Transverse colon (tissue), 4 donors: ENCODE measurements around the gene MRC1. TPM values are rescaled to one million over a fixed set of nuclear protein-coding genes. Genes with fewer than 3 reads are reported as not detected.

ENCODE experiments used
- DNase-seq: peaks from one replicate; pipeline ENCODE4 v3.0.0-alpha.2; 2019
- H3K27ac ChIP-seq, 4 donors: fragments of 200-600 bp; sonication (generic); 2 replicates each; pipeline ENCODE4 v1.5.1; 2016 to 2018; ENCODE audit warnings: inconsistent platforms in 4 of 4
- H3K27me3 ChIP-seq: fragments of 200-600 bp; sonication (generic); 2 replicates; pipeline ENCODE4 v1.5.1; 2017; ENCODE audit warnings: inconsistent platforms
- H3K36me3 ChIP-seq, 4 donors: fragments of 200-600 bp; sonication (generic); 2 replicates each; pipeline ENCODE4 v1.5.1; 2017 to 2019; ENCODE audit warnings: inconsistent platforms in 4 of 4
- H3K4me1 ChIP-seq, 4 donors: fragments of 200-600 bp; sonication (generic); 2 replicates each; pipeline ENCODE4 v1.5.1; 2017 to 2020; ENCODE audit warnings: inconsistent platforms in 4 of 4
- H3K4me3 ChIP-seq, 4 donors: fragments of 200-600 bp; sonication (generic); 1 replicate in 1 of 4; 2 replicates in 3 of 4; pipeline versions ENCODE4 v1.5.1 to v1.6.1; 2017 to 2019; ENCODE audit warnings: inconsistent platforms in 4 of 4
- H3K9me3 ChIP-seq, 2 donors: fragments of 200-600 bp; sonication (generic); 2 replicates each; pipeline ENCODE4 v1.5.1; 2017 to 2019; ENCODE audit warnings: inconsistent platforms in 2 of 2
- EP300 ChIP-seq: sonication (generic); formaldehyde crosslinking; IDR thresholded peaks from one replicate; pipeline ENCODE4 v1.6.1; 2017; ENCODE audit warnings: antibody characterized with exemption, low read depth
- POLR2A ChIP-seq: fragments of 450-650 bp; IDR thresholded peaks from one replicate; pipeline ENCODE4 v1.6.1; 2016; ENCODE audit warnings: antibody characterized with exemption, mild to moderate bottlenecking, moderate library complexity
- POLR2AphosphoS5 ChIP-seq, 3 donors: sonication (generic); formaldehyde crosslinking; IDR thresholded peaks; one replicate each; pipeline ENCODE4 v1.6.1; 2016; ENCODE audit warnings: antibody characterized with exemption in 3 of 3
- WGBS, 2 donors: methylation state at CpG; one replicate each; pipeline ENCODE4 v1.1.5; 2018; ENCODE audit warnings: low coverage in 1 of 2; 5-methylcytosine and 5-hydroxymethylcytosine counted together
- in situ Hi-C, 4 donors: fragments of 200-750 bp; cut with MboI; loops; one replicate each; pipeline versions ENCODE4 v1.15.0 to v1.15.1; 2017; ENCODE audit warnings: low sequenced_read_pairs in 3 of 4, low pct_ligation_motif_present in 1 of 4, low pct_unique_long_range_greater_than_20kb in 1 of 4
- intact Hi-C: fragments of 100-400 bp; cut with DNase I; formaldehyde crosslinking; loops from one replicate; pipeline ENCODE4 v1.15.1; 2023; ENCODE audit warnings: low total_unique reads
- total RNA-seq, 4 donors: library from RNA; depleted of rRNA; stranded (reverse); fragments of >200 nt; gene quantifications; one replicate each; pipeline ENCODE4 v1.1.0, GENCODE V29; 2016
- TF ChIP-seq, protein P1 (sequence below), 5 experiments: fragments of 200-600 bp in 3 of 5; fragments of 450-650 bp in 2 of 5; sonication (generic) in 3 of 5; IDR thresholded peaks; 1 replicate in 2 of 5; 2 replicates in 3 of 5; pipeline ENCODE4 v1.5.1; 2016 to 2017; ENCODE audit warnings: antibody characterized with exemption in 5 of 5, inconsistent platforms in 3 of 5, mild to moderate bottlenecking in 2 of 5, moderate library complexity in 1 of 5

Gene MRC1
- total RNA-seq, 4 donors from 2014 or later = 2.8 to 22.1 (median 15.2) TPM

- Histone ChIP-seq H3K27ac (no peak overlapping the region), H3K27me3 (no peaks in the 10 kb centered on the region), H3K4me3 (no peak overlapping the region), H3K36me3 (no peaks in the 10 kb centered on the region), H3K4me1 (no peaks in the 10 kb centered on the region), H3K9me3 (no peaks in the 10 kb centered on the region)
- TF ChIP-seq, protein P1, sequence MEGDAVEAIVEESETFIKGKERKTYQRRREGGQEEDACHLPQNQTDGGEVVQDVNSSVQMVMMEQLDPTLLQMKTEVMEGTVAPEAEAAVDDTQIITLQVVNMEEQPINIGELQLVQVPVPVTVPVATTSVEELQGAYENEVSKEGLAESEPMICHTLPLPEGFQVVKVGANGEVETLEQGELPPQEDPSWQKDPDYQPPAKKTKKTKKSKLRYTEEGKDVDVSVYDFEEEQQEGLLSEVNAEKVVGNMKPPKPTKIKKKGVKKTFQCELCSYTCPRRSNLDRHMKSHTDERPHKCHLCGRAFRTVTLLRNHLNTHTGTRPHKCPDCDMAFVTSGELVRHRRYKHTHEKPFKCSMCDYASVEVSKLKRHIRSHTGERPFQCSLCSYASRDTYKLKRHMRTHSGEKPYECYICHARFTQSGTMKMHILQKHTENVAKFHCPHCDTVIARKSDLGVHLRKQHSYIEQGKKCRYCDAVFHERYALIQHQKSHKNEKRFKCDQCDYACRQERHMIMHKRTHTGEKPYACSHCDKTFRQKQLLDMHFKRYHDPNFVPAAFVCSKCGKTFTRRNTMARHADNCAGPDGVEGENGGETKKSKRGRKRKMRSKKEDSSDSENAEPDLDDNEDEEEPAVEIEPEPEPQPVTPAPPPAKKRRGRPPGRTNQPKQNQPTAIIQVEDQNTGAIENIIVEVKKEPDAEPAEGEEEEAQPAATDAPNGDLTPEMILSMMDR (IDR thresholded peaks at IDR 0.05) = no peak
- TF ChIP-seq POLR2AphosphoS5 (IDR thresholded peaks at IDR 0.05) (no peak), POLR2A (no peak), EP300 (no peak)
- in situ Hi-C loops = no loop called here
- DNase-seq = no peak
- intact Hi-C loops = no loop called here
Measured at GRCh38 chr10:17888189-17888588, 79.0 kb downstream of the MRC1 start.

DNA sequence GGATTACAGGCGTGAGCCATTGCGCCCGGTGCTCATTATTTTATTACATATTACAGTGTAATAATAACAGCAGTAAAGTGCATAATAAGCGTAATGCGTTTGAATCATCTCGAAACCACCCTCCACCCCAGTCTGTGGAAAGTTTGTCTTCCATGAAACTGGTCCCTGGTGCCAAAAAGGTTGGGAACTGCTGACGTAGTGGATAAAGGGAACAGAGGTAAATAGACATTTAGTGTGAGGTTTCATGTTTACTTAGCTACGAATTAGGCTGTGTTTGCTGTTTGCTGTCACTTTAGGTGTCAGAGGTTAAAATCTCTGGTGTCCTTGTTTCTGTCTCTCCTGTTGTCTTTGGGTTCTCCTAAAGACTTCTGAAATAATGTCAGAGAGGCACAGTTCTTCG lies 82.3 kb downstream of the MRC1 start:
- DNase-seq = no peak
- in situ Hi-C loops = no loop called here
- 50 to 77% methylated on average over 3 to 9 of the region's 9 CpGs for WGBS, 2 donors

DNA sequence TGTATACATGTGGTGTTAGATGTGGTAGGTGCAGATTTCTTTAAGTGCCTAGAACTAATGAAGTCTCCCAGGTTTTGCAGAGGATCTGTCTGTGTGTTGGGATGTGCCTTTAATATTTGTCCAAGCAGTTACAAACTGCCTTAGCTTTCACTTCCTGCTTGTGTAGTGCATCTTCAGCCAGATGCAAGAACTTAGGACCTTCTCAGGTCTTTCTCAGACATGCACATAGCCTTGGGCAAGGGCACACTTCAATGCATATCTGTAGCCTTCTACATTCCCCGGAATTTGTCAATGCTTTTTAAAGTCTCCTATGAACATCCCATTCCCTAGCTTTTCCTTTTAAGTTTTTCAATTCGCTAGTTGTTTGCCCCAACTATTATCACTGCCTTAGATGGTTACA lies 95.4 kb downstream of the MRC1 start:
- in situ Hi-C loops = loop anchor here in 1 of 4 donors (10.0 kb wide), 1 partner anchor 310 kb away; no protein-coding TSS in a partner anchor
- intact Hi-C loops = loop anchor here (10.0 kb wide), 1 partner anchor 310 kb away; no protein-coding TSS in a partner anchor

More for the DNA sequence above, 82.3 kb downstream of the MRC1 start:
- no peaks in the 10 kb centered on the region for H3K27me3 ChIP-seq
- no peak overlapping the region for H3K4me3 ChIP-seq
- no peak overlapping the region for H3K27ac ChIP-seq
- intact Hi-C loops = no loop called here
- TF ChIP-seq POLR2AphosphoS5 (IDR thresholded peaks at IDR 0.05) = no peak
- TF ChIP-seq POLR2A = no peak
- no peak for TF ChIP-seq EP300
- TF ChIP-seq, protein P1 (IDR thresholded peaks at IDR 0.05) = no peak
- no peaks in the 10 kb centered on the region for H3K36me3 ChIP-seq
- H3K9me3 ChIP-seq = no peaks in the 10 kb centered on the region
- H3K4me1 ChIP-seq = no peaks in the 10 kb centered on the region

GRCh38 chr10:17905491-17905890 lies 96.3 kb downstream of the MRC1 start:
- no peaks in the 10 kb centered on the region for H3K9me3 ChIP-seq
- H3K27ac ChIP-seq = no peak overlapping the region
- TF ChIP-seq POLR2AphosphoS5 (IDR thresholded peaks at IDR 0.05) = no peak
- TF ChIP-seq EP300 = no peak
- TF ChIP-seq POLR2A = no peak
- TF ChIP-seq, protein P1 (IDR thresholded peaks at IDR 0.05) = no peak
- in situ Hi-C loops = loop anchor here in 1 of 4 donors (10.0 kb wide), 1 partner anchor 309 kb away; no protein-coding TSS in a partner anchor
- no peaks in the 10 kb centered on the region for H3K4me1 ChIP-seq
- no peak for DNase-seq
- 76 to 78% methylated on average over 3 of the region's 3 CpGs for WGBS, 2 donors
- no peaks in the 10 kb centered on the region for H3K27me3 ChIP-seq
- intact Hi-C loops = loop anchor here (10.0 kb wide), 1 partner anchor 309 kb away; no protein-coding TSS in a partner anchor
- H3K36me3 ChIP-seq = no peaks in the 10 kb centered on the region
- no peak overlapping the region for H3K4me3 ChIP-seq

More for the DNA sequence above, 95.4 kb downstream of the MRC1 start:
- Histone ChIP-seq H3K36me3 (no peaks in the 10 kb centered on the region), H3K4me1 (no peaks in the 10 kb centered on the region), H3K9me3 (no peaks in the 10 kb centered on the region), H3K4me3 (no peak overlapping the region), H3K27ac (no peak overlapping the region), H3K27me3 (no peaks in the 10 kb centered on the region)
- DNase-seq = no peak
- 90 to 100% methylated on average over 2 of the region's 2 CpGs for WGBS, 2 donors
- TF ChIP-seq EP300 (no peak), POLR2A (no peak), POLR2AphosphoS5 (IDR thresholded peaks at IDR 0.05) (no peak)
- TF ChIP-seq, protein P1 (IDR thresholded peaks at IDR 0.05) = no peak
